Fibroblast of the aortic adventitia (primary cell): ENCODE data around the gene ZNF664. TPM values are rescaled to one million over a fixed set of nuclear protein-coding genes. Genes with fewer than 3 reads are reported as not detected.

Experiments
- DNase-seq: peaks from one replicate; pipeline ENCODE4 v3.0.0-alpha.2; 2010; ENCODE audit warnings: low read depth
- H3K4me3 ChIP-seq: 2 replicates; pipeline ENCODE4 v1.5.1; 2011; ENCODE audit warnings: low read depth, mild to moderate bottlenecking, control low read depth, low read length, moderate library complexity
- CTCF ChIP-seq: IDR thresholded peaks from 2 replicates; pipeline ENCODE4 v1.5.1; 2011; ENCODE audit warnings: mild to moderate bottlenecking, low read length, control low read depth, inconsistent platforms; ENCODE audit not compliant: insufficient read depth
- total RNA-seq: library from RNA; depleted of rRNA; stranded (reverse); fragments of >200 nt; gene quantifications from 2 replicates; pipeline ENCODE4 v1.2.3, GENCODE V29; 2012; ENCODE audit warnings: low replicate concordance

The ZNF664 gene
- total RNA-seq, 1 donor = 73.3 TPM

DNA sequence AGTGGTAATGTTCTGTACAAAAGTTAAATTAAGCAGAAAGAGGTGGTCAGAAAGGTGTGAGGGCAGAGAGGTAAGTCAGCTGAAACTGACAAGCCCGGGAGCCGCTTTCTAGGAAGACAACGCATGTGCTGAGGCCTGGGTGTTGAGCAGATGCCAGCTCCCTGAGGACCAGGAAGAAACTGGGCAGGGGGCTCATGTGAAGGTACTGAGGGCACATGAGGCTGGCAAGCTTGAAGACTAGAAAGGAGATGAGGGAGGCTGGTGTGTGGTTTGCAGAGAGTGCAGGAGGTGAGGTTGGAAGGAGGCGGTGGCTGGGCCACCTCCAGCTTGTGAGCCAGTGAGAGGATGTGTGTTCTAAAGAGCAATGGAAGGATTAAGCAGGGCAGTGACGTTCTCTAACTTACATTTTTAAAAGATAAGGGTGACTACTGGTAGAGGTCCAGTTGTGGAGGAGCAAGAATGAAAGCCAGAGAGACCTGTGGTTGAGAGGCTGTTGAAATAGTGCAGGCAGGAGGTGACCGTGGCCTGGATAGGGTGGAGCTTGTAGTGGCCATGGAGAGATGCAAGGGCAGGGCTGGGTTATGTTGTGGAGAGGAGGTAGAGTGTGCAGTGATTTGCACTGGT is 29.1 kb downstream of the ZNF664 start:
- peak; percentile 72 for DNase-seq
- TF ChIP-seq CTCF = no peak

DNA sequence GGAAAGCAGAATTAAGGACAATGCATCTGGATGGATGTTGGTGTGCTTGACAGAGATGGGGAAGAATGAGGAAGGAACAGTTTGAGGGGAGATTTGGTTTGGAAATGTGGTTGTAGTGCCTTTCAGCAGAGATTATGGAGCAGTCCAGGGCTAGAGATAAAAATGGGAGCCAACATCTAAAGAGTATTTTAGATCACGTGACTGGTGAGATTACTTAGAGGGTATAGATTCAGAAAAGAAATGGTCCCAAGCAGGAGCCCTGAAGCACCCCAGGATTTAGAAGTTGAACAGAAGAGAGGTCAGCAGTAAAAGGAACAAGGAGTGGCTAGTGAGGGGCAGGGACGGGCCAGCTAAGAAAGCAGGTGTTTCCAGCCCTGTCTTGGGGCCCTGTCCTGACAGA is 29.6 kb downstream of the ZNF664 start:
- no peak overlapping the region for H3K4me3 ChIP-seq
- no peak for DNase-seq
- no peak for TF ChIP-seq CTCF

More for the DNA sequence above, 29.1 kb downstream of the ZNF664 start:
- H3K4me3 ChIP-seq = no peak overlapping the region

- DNase-seq = no peak
- TF ChIP-seq CTCF = no peak
- H3K4me3 ChIP-seq = no peak overlapping the region
Observed at GRCh38 chr12:124004233-124004875, 31.3 kb downstream of the ZNF664 start.

DNA sequence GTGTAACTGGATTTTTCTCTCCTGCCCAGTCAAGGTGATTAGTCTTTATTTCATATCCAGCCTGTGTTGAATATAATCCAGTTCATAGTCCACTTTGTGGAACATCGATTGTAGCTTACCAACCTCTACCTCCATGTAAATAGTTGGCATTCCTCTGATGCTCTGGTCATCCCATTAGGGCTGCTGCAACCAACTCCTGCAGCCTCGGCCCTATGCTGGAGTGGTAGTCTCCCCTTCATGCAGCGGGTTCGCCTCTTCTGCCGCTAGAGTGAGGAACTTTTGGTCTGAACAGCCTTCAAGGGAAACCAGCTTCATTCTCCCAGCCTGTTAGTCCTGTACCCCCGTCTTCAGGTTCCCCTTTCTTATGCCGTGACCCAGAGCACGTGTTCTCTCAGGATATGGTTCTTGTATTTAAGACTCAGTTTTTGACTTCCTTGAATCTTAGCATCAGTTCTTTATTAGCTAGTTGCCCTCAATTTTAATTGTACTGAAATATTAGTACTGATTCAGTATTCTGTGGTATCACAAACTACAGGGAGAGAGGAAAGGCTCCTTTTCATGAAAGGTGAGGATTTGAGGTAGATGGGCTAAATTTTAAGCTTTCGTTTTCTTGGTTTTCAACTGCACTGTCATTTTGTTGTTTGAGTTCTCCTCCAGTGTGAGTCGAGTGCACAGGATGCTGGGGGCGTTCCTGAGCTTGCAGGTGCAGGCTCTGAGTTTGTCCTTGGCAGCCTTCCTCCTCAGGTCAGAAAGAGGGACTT is 33.2 kb downstream of the ZNF664 start:
- DNase-seq = no peak
- no peak for TF ChIP-seq CTCF
- no peak overlapping the region for H3K4me3 ChIP-seq

GRCh38 chr12:124006846-124007713 is 34.1 kb downstream of the ZNF664 start:
- H3K4me3 ChIP-seq = no peak overlapping the region
- TF ChIP-seq CTCF = no peak
- no peak for DNase-seq

DNA sequence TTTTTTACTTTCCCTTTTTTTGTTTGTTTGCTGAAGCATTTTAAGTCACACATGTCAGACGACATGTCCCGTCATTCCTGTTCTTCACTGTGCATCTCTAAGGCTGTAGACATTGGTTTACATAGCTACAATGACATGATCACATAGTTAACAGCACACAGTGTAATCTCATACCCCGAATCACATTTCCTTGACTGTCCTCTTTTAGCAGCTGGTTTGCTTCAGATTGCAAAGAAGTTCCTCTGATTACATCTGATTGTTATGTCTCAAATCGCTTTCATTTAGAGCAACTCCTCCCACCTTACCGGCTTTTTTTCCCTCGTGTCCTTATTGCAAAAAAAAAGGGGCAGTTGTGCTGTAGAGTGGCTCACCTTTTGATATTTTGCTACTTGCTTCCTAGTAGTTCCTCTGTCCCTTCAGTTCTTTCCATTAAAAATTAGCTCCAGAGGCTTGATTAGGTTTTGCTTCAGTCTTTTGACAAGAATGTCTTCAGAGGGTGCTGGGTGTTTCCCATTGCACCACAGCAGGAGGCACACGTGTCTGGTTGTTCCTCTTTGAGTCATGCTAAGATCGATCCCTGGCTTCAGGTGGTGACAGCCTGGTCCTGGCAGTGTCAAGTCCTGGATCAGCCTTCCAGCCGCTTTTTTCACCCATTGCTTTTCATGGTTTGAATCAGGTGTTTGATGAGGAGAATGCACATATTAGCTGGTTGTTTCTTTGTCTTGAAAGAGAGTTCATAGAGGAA is 35.0 kb downstream of the ZNF664 start:
- TF ChIP-seq CTCF = no peak
- no peak overlapping the region for H3K4me3 ChIP-seq
- no peak for DNase-seq
